PFSK-1 (cell line): ENCODE data around the gene RAP1GDS1.
A peak's percentile ranks its signal among the peaks of the same experiment; 100 is the strongest.

Experiments
- FOXP2 ChIP-seq: optimal IDR thresholded peaks from 2 replicates; pipeline ENCODE3; 2011; ENCODE audit warnings: borderline replicate concordance, control low read depth, inconsistent platforms; ENCODE audit not compliant: insufficient read depth; ENCODE audit errors: extremely low read length, extremely low read depth
- POLR2AphosphoS5 ChIP-seq: IDR thresholded peaks from 2 replicates; pipeline ENCODE4 v1.6.1; 2012; ENCODE audit warnings: low read depth, mild to moderate bottlenecking, control low read depth, low read length, moderate library complexity
- REST ChIP-seq, 2 experiments: IDR thresholded peaks; 2 replicates each; pipeline versions ENCODE4 v1.6.1 to v1.8.0; 2011 to 2012; ENCODE audit warnings: low read depth in 2 of 2, low read length in 2 of 2, control low read depth in 1 of 2, inconsistent platforms in 1 of 2, mild to moderate bottlenecking in 1 of 2, moderate library complexity in 1 of 2; ENCODE audit not compliant: insufficient read depth in 1 of 2
- SIN3A ChIP-seq: IDR thresholded peaks from 2 replicates; pipeline ENCODE4 v1.6.1; 2012; ENCODE audit warnings: mild to moderate bottlenecking, low read length, moderate library complexity, borderline replicate concordance; ENCODE audit not compliant: insufficient read depth
- TAF1 ChIP-seq: IDR thresholded peaks from 2 replicates; pipeline ENCODE4 v1.6.1; 2012; ENCODE audit warnings: low read length, control low read depth, borderline replicate concordance; ENCODE audit not compliant: insufficient read depth

RAP1GDS1 gene

GRCh38 chr4:98249831-98250230 is 11.4 kb upstream of the RAP1GDS1 start:
- no peak for TF ChIP-seq FOXP2
- TF ChIP-seq TAF1 = no peak
- no peak for TF ChIP-seq REST (IDR thresholded peaks at IDR 0.05; ENCODE audit: insufficient read depth in 1 of 2, low read depth in 2 of 2, low read length in 2 of 2)
- no peak for TF ChIP-seq SIN3A
- no peak for TF ChIP-seq POLR2AphosphoS5

DNA sequence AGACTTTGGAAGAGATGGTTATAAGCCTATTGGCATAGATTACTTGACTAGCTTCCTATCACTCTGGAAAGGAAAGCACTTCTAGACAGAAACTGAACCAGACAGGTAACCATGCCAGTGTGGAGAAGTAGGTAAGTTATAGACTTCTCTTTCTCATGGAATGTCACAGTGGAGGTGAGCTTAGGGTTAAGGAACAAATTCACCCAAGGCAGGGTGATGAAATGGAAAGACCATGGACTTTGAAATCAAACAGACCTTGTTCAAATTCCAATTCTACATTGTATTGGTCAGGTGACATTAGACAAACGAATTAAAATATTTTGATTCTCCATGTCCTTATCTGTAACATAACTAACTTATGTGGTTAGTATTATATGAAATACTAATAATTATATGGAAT is 7.7 kb upstream of the RAP1GDS1 start:
- no peak for TF ChIP-seq TAF1
- no peak for TF ChIP-seq REST (IDR thresholded peaks at IDR 0.05; ENCODE audit: insufficient read depth in 1 of 2, low read depth in 2 of 2, low read length in 2 of 2)
- TF ChIP-seq POLR2AphosphoS5 = no peak

DNA sequence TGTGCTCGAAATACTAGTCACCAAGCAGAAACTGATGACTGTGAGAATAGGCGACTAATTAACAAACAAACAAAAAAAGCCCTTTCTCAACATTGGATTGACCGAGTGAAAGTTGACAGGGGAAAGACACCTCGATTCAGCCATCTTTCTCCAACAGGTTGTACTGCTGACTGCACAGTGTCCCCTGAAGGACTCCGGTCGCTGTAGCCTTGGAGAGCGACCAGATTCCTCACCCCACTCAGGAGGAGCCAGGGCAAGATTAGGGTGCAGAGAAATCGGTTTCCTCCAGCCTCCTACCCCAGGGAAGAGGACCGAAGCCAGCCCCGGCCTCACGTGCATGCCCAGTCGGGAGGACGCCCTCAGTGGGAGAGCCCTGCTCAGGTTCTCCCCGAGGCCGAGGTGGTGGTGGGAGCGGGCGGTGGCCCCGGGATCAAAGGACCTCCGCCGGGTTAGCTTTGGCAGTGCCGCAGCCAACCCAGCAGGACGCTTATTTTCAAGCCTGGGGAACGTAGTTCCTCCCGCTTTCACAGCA is 1.1 kb upstream of the RAP1GDS1 start:
- TF ChIP-seq FOXP2 = no peak
- no peak for TF ChIP-seq REST (IDR thresholded peaks at IDR 0.05; ENCODE audit: insufficient read depth in 1 of 2, low read depth in 2 of 2, low read length in 2 of 2)
- no peak for TF ChIP-seq TAF1
- TF ChIP-seq POLR2AphosphoS5 = no peak
- TF ChIP-seq SIN3A = no peak

GRCh38 chr4:98261405-98262291 is 464 bp downstream of the RAP1GDS1 start:
- no peak for TF ChIP-seq REST (IDR thresholded peaks at IDR 0.05; ENCODE audit: insufficient read depth in 1 of 2, low read depth in 2 of 2, low read length in 2 of 2)
- TF ChIP-seq POLR2AphosphoS5 = peak; percentile 83
- 0 out of 2 replicates have a peak, but pooled peaks have one; percentile 6 for TF ChIP-seq TAF1
- no peak for TF ChIP-seq FOXP2
- TF ChIP-seq SIN3A = peak; percentile 26; the same call in 1 of the 2 replicates
